IMR-90 (cell line): ENCODE measurements around the gene CPAMD8. TPM values are rescaled to one million over a fixed set of nuclear protein-coding genes. Genes with fewer than 3 reads are reported as not detected.

Experiments used
- ATAC-seq: fragments of 200-7000 bp; cut with Tn5 transposase; 2 replicates; pipeline ENCODE4 v1.9.1; 2020; ENCODE audit warnings: low read depth, mild to moderate bottlenecking, moderate library complexity
- BruUV-seq: library from RNA; stranded (reverse); fragments of 400-500 nt; replicated peaks from 2 replicates; lab custom pipeline; 2021; lab: Mats Ljungman, UMichigan
- CTCF ChIA-PET: fragments of 300-600 bp; formaldehyde crosslinking; extraction: SDS; loops from one replicate; lab custom pipeline; 2021; ENCODE audit warnings: antibody characterized with exemption; lab: Yijun Ruan, JAX
- POLR2A ChIA-PET: fragments of 300-600 bp; sonication (Branson Sonifier 250); formaldehyde crosslinking; loops from one replicate; lab custom pipeline; 2022; ENCODE audit warnings: antibody characterized with exemption; ENCODE audit not compliant: unreplicated experiment; lab: Charles Lee
- DNase-seq: peaks from one replicate; pipeline ENCODE4 v3.0.0; 2013
- H2AFZ ChIP-seq: replicated peaks from 2 replicates; pipeline ENCODE3; 2013; ENCODE audit warnings: low read length, mild to moderate bottlenecking; ENCODE audit not compliant: poor library complexity
- H2AK5ac ChIP-seq: 2 replicates; pipeline ENCODE4 v1.6.1; 2013; ENCODE audit warnings: low read depth, low read length, inconsistent platforms
- H2AK9ac ChIP-seq: replicated peaks from 2 replicates; pipeline ENCODE3; 2013; ENCODE audit warnings: mild to moderate bottlenecking, low read depth, low read length, moderate library complexity; ENCODE audit not compliant: poor library complexity
- H2BK120ac ChIP-seq: 2 replicates; pipeline ENCODE4 v1.6.1; 2013; ENCODE audit warnings: low read depth, low read length, inconsistent platforms
- H2BK15ac ChIP-seq: 3 replicates; pipeline ENCODE4 v1.6.1; 2013; ENCODE audit warnings: low read depth, low read length, inconsistent platforms
- H2BK20ac ChIP-seq: 2 replicates; pipeline ENCODE4 v1.6.1; 2013; ENCODE audit warnings: low read depth, mild to moderate bottlenecking, inconsistent platforms, low read length, moderate library complexity
- H2BK5ac ChIP-seq: 2 replicates; pipeline ENCODE4 v1.6.1; 2013; ENCODE audit warnings: mild to moderate bottlenecking, low read depth, low read length, inconsistent platforms; ENCODE audit not compliant: poor library complexity, severe bottlenecking
- H3K14ac ChIP-seq: replicated peaks from 2 replicates; pipeline ENCODE4 v1.6.1; 2013; ENCODE audit warnings: low read depth, low read length, inconsistent platforms
- H3K18ac ChIP-seq: 2 replicates; pipeline ENCODE4 v1.6.1; 2013; ENCODE audit warnings: low read depth, low read length, control low read depth
- H3K23ac ChIP-seq: 2 replicates; pipeline ENCODE4 v1.6.1; 2013; ENCODE audit warnings: low read depth, low read length, inconsistent platforms
- H3K27ac ChIP-seq: 2 replicates; pipeline ENCODE4 v1.5.1; 2013; ENCODE audit warnings: mild to moderate bottlenecking, control low read depth, low read length; ENCODE audit not compliant: insufficient read depth
- H3K27me3 ChIP-seq: 2 replicates; pipeline ENCODE4 v1.6.1; 2013; ENCODE audit warnings: low read length; ENCODE audit not compliant: control insufficient read depth, insufficient read depth
- H3K36me3 ChIP-seq: 2 replicates; pipeline ENCODE4 v1.6.1; 2013; ENCODE audit warnings: low read length, mixed read lengths; ENCODE audit not compliant: control insufficient read depth, insufficient read depth
- H3K4ac ChIP-seq: 2 replicates; pipeline ENCODE4 v1.6.1; 2013; ENCODE audit warnings: low read depth, low read length, inconsistent platforms
- H3K4me1 ChIP-seq: 2 replicates; pipeline ENCODE4 v1.6.1; 2013; ENCODE audit warnings: low read length, mixed read lengths; ENCODE audit not compliant: control insufficient read depth, insufficient read depth
- H3K4me2 ChIP-seq: 2 replicates; pipeline ENCODE4 v1.6.1; 2013; ENCODE audit warnings: low read depth, mild to moderate bottlenecking, control low read depth, low read length, moderate library complexity
- H3K4me3 ChIP-seq: 2 replicates; pipeline ENCODE4 v1.5.1; 2013; ENCODE audit warnings: low read depth, mild to moderate bottlenecking, control low read depth, low read length, moderate library complexity; ENCODE audit not compliant: insufficient read depth
- H3K56ac ChIP-seq: 2 replicates; pipeline ENCODE4 v1.6.1; 2013; ENCODE audit warnings: low read length, inconsistent platforms; ENCODE audit not compliant: insufficient read depth; ENCODE audit errors: extremely low read depth
- H3K79me1 ChIP-seq, 2 experiments: 2 replicates each; pipeline ENCODE4 v1.6.1; 2013; ENCODE audit warnings: low read length in 2 of 2, inconsistent platforms in 1 of 2, low read depth in 1 of 2
- H3K9ac ChIP-seq: 2 replicates; pipeline ENCODE4 v1.6.1; 2013; ENCODE audit warnings: low read depth, low read length, control low read depth
- H3K9me1 ChIP-seq: 2 replicates; pipeline ENCODE4 v1.6.1; 2013; ENCODE audit warnings: low read length, inconsistent platforms; ENCODE audit not compliant: insufficient read depth
- H3K9me3 ChIP-seq: 2 replicates; pipeline ENCODE4 v1.6.1; 2013; ENCODE audit warnings: low read length; ENCODE audit not compliant: control insufficient read depth, insufficient read depth
- H4K20me1 ChIP-seq: 2 replicates; pipeline ENCODE4 v1.6.1; 2013; ENCODE audit warnings: low read length, inconsistent platforms; ENCODE audit not compliant: insufficient read depth
- H4K5ac ChIP-seq: 2 replicates; pipeline ENCODE4 v1.6.1; 2013; ENCODE audit warnings: mild to moderate bottlenecking, low read depth, low read length, control low read depth
- H4K8ac ChIP-seq, 2 experiments: 2 replicates each; pipeline ENCODE4 v1.6.1; 2013; ENCODE audit warnings: low read depth in 2 of 2, low read length in 2 of 2, control low read depth in 1 of 2, inconsistent platforms in 1 of 2
- H4K91ac ChIP-seq: 2 replicates; pipeline ENCODE4 v1.6.1; 2013; ENCODE audit warnings: low read depth, low read length, inconsistent platforms; ENCODE audit not compliant: insufficient read depth
- BHLHE40 ChIP-seq: fragments of 150-350 bp; IDR thresholded peaks from 2 replicates; pipeline ENCODE4 v1.6.1; 2016; ENCODE audit warnings: mild to moderate bottlenecking, low read depth, low read length
- CEBPB ChIP-seq: IDR thresholded peaks from 2 replicates; pipeline ENCODE4 v1.6.1; 2012; ENCODE audit warnings: low read depth, low read length, improper control_type of control experiment
- CHD1 ChIP-seq: IDR thresholded peaks from 2 replicates; pipeline ENCODE4 v1.6.1; 2012; ENCODE audit warnings: low read depth, low read length, improper control_type of control experiment
- CTCF ChIP-seq: conservative IDR thresholded peaks from 2 replicates; pipeline ENCODE4 v1.5.1; 2012; ENCODE audit warnings: mild to moderate bottlenecking, low read depth, low read length, improper control_type of control experiment
- ELK1 ChIP-seq: fragments of 150-350 bp; IDR thresholded peaks from 2 replicates; pipeline ENCODE4 v1.6.1; 2016; ENCODE audit warnings: low read depth, mild to moderate bottlenecking, low read length, moderate library complexity, borderline replicate concordance
- FOS ChIP-seq: fragments of 150-350 bp; IDR thresholded peaks from 2 replicates; pipeline ENCODE4 v1.6.1; 2016; ENCODE audit warnings: low read depth, low read length
- MAFK ChIP-seq: IDR thresholded peaks from 2 replicates; pipeline ENCODE4 v1.6.1; 2012; ENCODE audit warnings: low read depth, low read length, improper control_type of control experiment
- MAZ ChIP-seq: IDR thresholded peaks from 2 replicates; pipeline ENCODE4 v1.6.1; 2012; ENCODE audit warnings: low read depth, mild to moderate bottlenecking, low read length, improper control_type of control experiment, moderate library complexity, borderline replicate concordance
- NFE2L2 ChIP-seq: fragments of 150-350 bp; IDR thresholded peaks from 2 replicates; pipeline ENCODE4 v1.6.1; 2016; ENCODE audit warnings: low read depth, mild to moderate bottlenecking, low read length
- POLR2A ChIP-seq: IDR thresholded peaks from 2 replicates; pipeline ENCODE4 v1.6.1; 2012; ENCODE audit warnings: mild to moderate bottlenecking, low read depth, low read length
- RCOR1 ChIP-seq: IDR thresholded peaks from 2 replicates; pipeline ENCODE4 v1.6.1; 2012; ENCODE audit warnings: mild to moderate bottlenecking, low read length, improper control_type of control experiment; ENCODE audit not compliant: insufficient replicate concordance
- RFX5 ChIP-seq: IDR thresholded peaks from 2 replicates; pipeline ENCODE4 v1.8.0; 2012; ENCODE audit warnings: low read depth, mild to moderate bottlenecking, low read length, moderate library complexity
- SMC3 ChIP-seq: fragments of 150-350 bp; IDR thresholded peaks from 2 replicates; pipeline ENCODE4 v1.6.1; 2016; ENCODE audit warnings: low read depth, mild to moderate bottlenecking, antibody characterized with exemption, low read length, moderate library complexity
- USF2 ChIP-seq: fragments of 150-350 bp; IDR thresholded peaks from 2 replicates; pipeline ENCODE4 v1.6.1; 2017; ENCODE audit warnings: mild to moderate bottlenecking, antibody characterized with exemption, low read length, low read depth
- WGBS, 2 experiments: methylation state at CpG; one replicate each; pipeline versions ENCODE4 v1.1.5 to v1.1.7; 2013; ENCODE audit warnings: missing lambda C conversion rate in 2 of 2; ENCODE audit not compliant: insufficient read length in 1 of 2; ENCODE audit errors: extremely low coverage in 2 of 2; 5-methylcytosine and 5-hydroxymethylcytosine counted together
- dilution Hi-C: fragments of 300-500 bp; cut with HindIII; formaldehyde crosslinking; loops from one replicate; pipeline ENCODE4 v1.14.3; 2018; ENCODE audit warnings: low sequenced_read_pairs; ENCODE audit not compliant: unreplicated experiment
- in situ Hi-C: fragments of 300-500 bp; cut with MboI; formaldehyde crosslinking; loops from 3 replicates; pipeline ENCODE4 v1.14.3; 2019; ENCODE audit warnings: low sequenced_read_pairs, inconsistent platforms, mixed read lengths
- intact Hi-C: fragments of 100-400 bp; cut with micrococcal nuclease; formaldehyde crosslinking; loops from 2 replicates; pipeline ENCODE4 v1.10.0; 2022
- polyA plus RNA-seq, 3 experiments: library from polyadenylated mRNA; depleted of rRNA; stranded (reverse); fragments of >200 nt; gene quantifications; 2 replicates each; pipeline ENCODE4 v1.2.3, GENCODE V29; 2012; ENCODE audit warnings: low replicate concordance in 1 of 3
- total RNA-seq: library from RNA; depleted of rRNA; stranded (reverse); fragments of >200 nt; gene quantifications from 2 replicates; pipeline ENCODE4 v1.2.3, GENCODE V29; 2012

Gene CPAMD8
- total and polyA plus RNA-seq, 2 of the 4 experiments (the other 2 are of a cell fraction): 0.36 to 0.79 TPM

- no peak for ATAC-seq
- H3K23ac ChIP-seq: no peak overlapping the region
- no peaks in the 10 kb centered on the region; the same call in 1 of the 2 replicates for H3K9me3 ChIP-seq
- no peak overlapping the region for H4K8ac ChIP-seq
- H4K5ac ChIP-seq: no peak overlapping the region
- no peak overlapping the region for H2BK120ac ChIP-seq
- H2BK15ac ChIP-seq: no peak overlapping the region
- no peak overlapping the region for H3K56ac ChIP-seq
- ChIA-PET CTCF (no interaction called here), POLR2A (no interaction called here)
- H2AK5ac ChIP-seq: no peak overlapping the region
- peaks cover 29% of the 10 kb centered on the region for H4K20me1 ChIP-seq
- H2AFZ ChIP-seq: no peak overlapping the region
- H3K9ac ChIP-seq: no peak overlapping the region
- 96% methylated on average over 25 of the region's 39 CpGs; no CpG with 5 or more reads in 1 of the 2 experiments for WGBS, 2 experiments
- no peak overlapping the region for H3K14ac ChIP-seq
- H4K91ac ChIP-seq: no peak overlapping the region
- dilution Hi-C loops (no loop called here), in situ Hi-C loops (no loop called here), intact Hi-C loops (no loop called here)
- H3K36me3 ChIP-seq: peaks cover 76% of the 10 kb centered on the region
- BruUV-seq: no TSS peak
- H3K4ac ChIP-seq: no peak overlapping the region
- TF ChIP-seq POLR2A: no peak
- TF ChIP-seq CEBPB: no peak
- TF ChIP-seq MAFK: no peak
- TF ChIP-seq CTCF: no peak
- no peak for TF ChIP-seq ELK1
- TF ChIP-seq SMC3: no peak
- no peak for TF ChIP-seq FOS
- TF ChIP-seq BHLHE40: no peak
- no peak for TF ChIP-seq MAZ
- TF ChIP-seq NFE2L2: no peak
- TF ChIP-seq RFX5: no peak
- TF ChIP-seq RCOR1: no peak
- TF ChIP-seq CHD1: no peak
- no peak for TF ChIP-seq USF2
- no peak overlapping the region for H3K18ac ChIP-seq
- H3K27me3 ChIP-seq: no peaks in the 10 kb centered on the region
- peaks cover 25 to 33% of the 10 kb centered on the region in 2 experiments for H3K79me1 ChIP-seq
- no peak overlapping the region for H3K4me3 ChIP-seq
- no peak overlapping the region for H2AK9ac ChIP-seq
- no peak overlapping the region for H2BK20ac ChIP-seq
- DNase-seq: no peak
- H3K4me1 ChIP-seq: no peaks in the 10 kb centered on the region
- no peak overlapping the region for H3K27ac ChIP-seq
- no peak overlapping the region for H3K4me2 ChIP-seq
- H3K9me1 ChIP-seq: 0 out of 2 replicates have a peak, but pooled peaks cover 5% of the 10 kb centered on the region
- no peak overlapping the region for H2BK5ac ChIP-seq
These were observed 150.7 kb downstream of the CPAMD8 start for GRCh38 chr19:16875584-16876555.
